H9 (cell line): ENCODE data around the gene PSMB7. TPM values are rescaled to one million over a fixed set of nuclear protein-coding genes. Genes with fewer than 3 reads are reported as not detected.

ENCODE experiments used
- DNase-seq: peaks from one replicate; pipeline ENCODE4 v3.0.0-alpha.2; 2017
- H2AFZ ChIP-seq: one replicate; pipeline ENCODE4 v1.6.1; 2013; ENCODE audit warnings: mild to moderate bottlenecking, low read length, control low read depth, moderate library complexity
- H2AK5ac ChIP-seq: 2 replicates; pipeline ENCODE4 v1.6.1; 2013; ENCODE audit warnings: low read length, control low read depth, mixed read lengths; ENCODE audit not compliant: insufficient read length
- H2BK120ac ChIP-seq: one replicate; pipeline ENCODE4 v1.6.1; 2013; ENCODE audit warnings: low read depth, mild to moderate bottlenecking, low read length, control low read depth, inconsistent platforms; ENCODE audit not compliant: poor library complexity, severe bottlenecking
- H2BK12ac ChIP-seq: 2 replicates; pipeline ENCODE4 v1.6.1; 2013; ENCODE audit warnings: low read length, control low read depth, mixed read lengths, low read depth; ENCODE audit not compliant: insufficient read length
- H2BK15ac ChIP-seq: 2 replicates; pipeline ENCODE4 v1.6.1; 2013; ENCODE audit warnings: low read depth, low read length, control low read depth
- H2BK20ac ChIP-seq: one replicate; pipeline ENCODE4 v1.6.1; 2013; ENCODE audit warnings: low read depth, mild to moderate bottlenecking, low read length, control low read depth, inconsistent platforms; ENCODE audit not compliant: poor library complexity, severe bottlenecking
- H2BK5ac ChIP-seq: 2 replicates; pipeline ENCODE4 v1.6.1; 2013; ENCODE audit warnings: low read length, control low read depth, mixed read lengths; ENCODE audit not compliant: insufficient read length
- H3K14ac ChIP-seq: 2 replicates; pipeline ENCODE4 v1.6.1; 2013; ENCODE audit warnings: low read length, control low read depth; ENCODE audit not compliant: insufficient read depth
- H3K18ac ChIP-seq: 2 replicates; pipeline ENCODE4 v1.6.1; 2013; ENCODE audit warnings: low read depth, mild to moderate bottlenecking, mixed read lengths, low read length, control low read depth; ENCODE audit not compliant: insufficient read length
- H3K23ac ChIP-seq: 2 replicates; pipeline ENCODE4 v1.6.1; 2013; ENCODE audit warnings: low read length, control low read depth, mixed read lengths, low read depth; ENCODE audit not compliant: insufficient read length
- H3K23me2 ChIP-seq: 2 replicates; pipeline ENCODE4 v1.6.1; 2013; ENCODE audit warnings: low read depth, mild to moderate bottlenecking, mixed read lengths, low read length, control low read depth; ENCODE audit not compliant: insufficient read length, poor library complexity, severe bottlenecking
- H3K27ac ChIP-seq: 2 replicates; pipeline ENCODE4 v1.5.1; 2013; ENCODE audit warnings: low read length, control low read depth, mixed read lengths, low read depth; ENCODE audit not compliant: insufficient read length
- H3K27me3 ChIP-seq: 2 replicates; pipeline ENCODE4 v1.6.1; 2013; ENCODE audit warnings: low read length, control low read depth, inconsistent platforms; ENCODE audit not compliant: insufficient read depth
- H3K4ac ChIP-seq: 2 replicates; pipeline ENCODE4 v1.6.1; 2013; ENCODE audit warnings: low read depth, mild to moderate bottlenecking, control low read depth, inconsistent platforms, low read length, moderate library complexity
- H3K4me1 ChIP-seq: 2 replicates; pipeline ENCODE4 v1.6.1; 2013; ENCODE audit warnings: low read length, control low read depth, inconsistent platforms; ENCODE audit not compliant: insufficient read depth
- H3K4me2 ChIP-seq: 2 replicates; pipeline ENCODE4 v1.6.1; 2013; ENCODE audit warnings: low read length, control low read depth, mixed read lengths; ENCODE audit not compliant: insufficient read length, insufficient read depth
- H3K56ac ChIP-seq: 2 replicates; pipeline ENCODE4 v1.6.1; 2013; ENCODE audit warnings: low read depth, mild to moderate bottlenecking, mixed read lengths, low read length, control low read depth; ENCODE audit not compliant: insufficient read length
- H3K79me1 ChIP-seq: 2 replicates; pipeline ENCODE4 v1.6.1; 2013; ENCODE audit warnings: low read depth, mild to moderate bottlenecking, moderate library complexity, low read length, control low read depth, inconsistent platforms; ENCODE audit not compliant: insufficient read depth, poor library complexity, severe bottlenecking
- H3K79me2 ChIP-seq: 2 replicates; pipeline ENCODE4 v1.6.1; 2013; ENCODE audit warnings: low read length, control low read depth, inconsistent platforms; ENCODE audit not compliant: insufficient read depth
- H3K9ac ChIP-seq: 2 replicates; pipeline ENCODE4 v1.6.1; 2013; ENCODE audit warnings: low read length, control low read depth, mixed read lengths; ENCODE audit not compliant: insufficient read length; ENCODE audit errors: extremely low read depth
- H3K9me3 ChIP-seq: one replicate; pipeline ENCODE4 v1.6.1; 2013; ENCODE audit warnings: low read depth, low read length, inconsistent platforms; ENCODE audit not compliant: control insufficient read depth
- H3T11ph ChIP-seq: one replicate; pipeline ENCODE4 v1.6.1; 2013; ENCODE audit warnings: mild to moderate bottlenecking, low read length, control low read depth, inconsistent platforms
- H4K20me1 ChIP-seq: one replicate; pipeline ENCODE4 v1.6.1; 2013; ENCODE audit not compliant: control insufficient read depth, insufficient read length, insufficient read depth
- H4K5ac ChIP-seq: 2 replicates; pipeline ENCODE4 v1.6.1; 2013; ENCODE audit warnings: low read depth, mild to moderate bottlenecking, mixed read lengths, low read length, control low read depth; ENCODE audit not compliant: insufficient read length
- H4K8ac ChIP-seq: replicated peaks from 2 replicates; pipeline ENCODE4 v1.6.1; 2013; ENCODE audit warnings: low read length, control low read depth, mixed read lengths, low read depth; ENCODE audit not compliant: insufficient read length
- H4K91ac ChIP-seq: 2 replicates; pipeline ENCODE4 v1.6.1; 2013; ENCODE audit warnings: low read depth, mild to moderate bottlenecking, moderate library complexity, mixed read lengths, low read length, control low read depth; ENCODE audit not compliant: insufficient read length
- H3K27ac Mint-ChIP-seq, 3 experiments: 2 replicates in 2 of 3; 3 replicates in 1 of 3; pipeline ENCODE4 v1.8.0; 2020 to 2021; ENCODE audit warnings: mixed read lengths in 3 of 3, mild to moderate bottlenecking in 1 of 3, moderate library complexity in 1 of 3
- H3K27me3 Mint-ChIP-seq: 2 replicates; pipeline ENCODE4 v1.8.0; 2021; ENCODE audit warnings: low read depth, mild to moderate bottlenecking, moderate library complexity, mixed read lengths
- H3K36me3 Mint-ChIP-seq, 3 experiments: 2 replicates in 2 of 3; 3 replicates in 1 of 3; pipeline ENCODE4 v1.8.0; 2020 to 2021; ENCODE audit warnings: low read depth in 3 of 3, mixed read lengths in 3 of 3; ENCODE audit not compliant: insufficient read depth in 1 of 3
- H3K4me1 Mint-ChIP-seq, 2 experiments: 2 replicates each; pipeline ENCODE4 v1.8.0; 2020; ENCODE audit warnings: mixed read lengths in 2 of 2
- H3K4me3 Mint-ChIP-seq, 2 experiments: 2 replicates in 1 of 2; 3 replicates in 1 of 2; pipeline ENCODE4 v1.8.0; 2020 to 2021; ENCODE audit warnings: mild to moderate bottlenecking in 2 of 2, mixed read lengths in 2 of 2, moderate library complexity in 1 of 2
- H3K9me3 Mint-ChIP-seq, 2 experiments: 2 replicates in 1 of 2; 3 replicates in 1 of 2; pipeline ENCODE4 v1.8.0; 2020; ENCODE audit warnings: mild to moderate bottlenecking in 2 of 2, mixed read lengths in 2 of 2, moderate library complexity in 1 of 2
- CTCF ChIP-seq: fragments of 200-600 bp; sonication (generic); conservative IDR thresholded peaks from 3 replicates; pipeline ENCODE4 v1.8.0; 2021; ENCODE audit warnings: antibody characterized with exemption, mild to moderate bottlenecking
- WGBS: extraction: QIAGEN DNeasy Blood & Tissue Kit; methylation state at CpG from one replicate; pipeline ENCODE4 v1.1.7; 2013; ENCODE audit warnings: missing lambda C conversion rate, low lambda C conversion rate, mixed read lengths; ENCODE audit not compliant: insufficient read length; ENCODE audit errors: extremely low coverage; 5-methylcytosine and 5-hydroxymethylcytosine counted together
- total RNA-seq: library from RNA; stranded (reverse); gene quantifications from 2 replicates; pipeline ENCODE4 v1.2.1, GENCODE V29; 2021

The PSMB7 gene
- total RNA-seq, 1 experiment from 2014 or later = 209 TPM

- peak; percentile 52; the same call in 2 of the 3 replicates for TF ChIP-seq CTCF
- H3K27me3 Mint-ChIP-seq = no peaks in the 10 kb centered on the region
- Histone ChIP-seq H4K5ac (no peak overlapping the region), H2BK12ac (no peak overlapping the region), H3K4me2 (no peak overlapping the region), H2BK20ac (no peak overlapping the region), H3K4me1 (no peaks in the 10 kb centered on the region), H3K56ac (no peak overlapping the region), H2BK15ac (no peak overlapping the region), H2BK120ac (no peak overlapping the region), H2BK5ac (no peak overlapping the region), H2AK5ac (no peak overlapping the region), H4K8ac (no peak overlapping the region), H3K27ac (no peak overlapping the region), H4K20me1 (peaks cover 2% of the 10 kb centered on the region), H3K79me1 (no peaks in the 10 kb centered on the region), H3K27me3 (no peaks in the 10 kb centered on the region), H3K4ac (no peak overlapping the region), H3T11ph (no peak overlapping the region), H3K18ac (no peak overlapping the region), H3K14ac (no peak overlapping the region), H3K23ac (no peak overlapping the region), H3K9me3 (no peaks in the 10 kb centered on the region), H3K23me2 (no peaks in the 10 kb centered on the region), H3K79me2 (no peaks in the 10 kb centered on the region), H4K91ac (no peak overlapping the region), H3K9ac (no peak overlapping the region), H2AFZ (no peak overlapping the region)
- no peak overlapping the region; a peak in 2 of 7 replicates for H3K27ac Mint-ChIP-seq
- H3K4me3 Mint-ChIP-seq = no peak overlapping the region
- DNase-seq = peak; percentile 62
- no CpG with 5 or more reads among the region's 5 CpGs for WGBS
- peaks cover 0 to 4% of the 10 kb centered on the region in 2 experiments; a peak in 1 of 4 replicates for H3K4me1 Mint-ChIP-seq
- H3K36me3 Mint-ChIP-seq = no peaks in the 10 kb centered on the region; a peak in 1 of 7 replicates
- no peaks in the 10 kb centered on the region for H3K9me3 Mint-ChIP-seq
Observed at GRCh38 chr9:124311283-124311682, 104.0 kb downstream of the PSMB7 start.
